Activated effector memory CD4-positive, alpha-beta T cell treated with Interleukin-2 at 50 U/mL for 16 hours (primary cell): ENCODE measurements around the gene GALNT6.

Experiments used
- DNase-seq: peaks from one replicate; pipeline ENCODE4 v3.0.0-alpha.2; 2020

Gene GALNT6

DNA sequence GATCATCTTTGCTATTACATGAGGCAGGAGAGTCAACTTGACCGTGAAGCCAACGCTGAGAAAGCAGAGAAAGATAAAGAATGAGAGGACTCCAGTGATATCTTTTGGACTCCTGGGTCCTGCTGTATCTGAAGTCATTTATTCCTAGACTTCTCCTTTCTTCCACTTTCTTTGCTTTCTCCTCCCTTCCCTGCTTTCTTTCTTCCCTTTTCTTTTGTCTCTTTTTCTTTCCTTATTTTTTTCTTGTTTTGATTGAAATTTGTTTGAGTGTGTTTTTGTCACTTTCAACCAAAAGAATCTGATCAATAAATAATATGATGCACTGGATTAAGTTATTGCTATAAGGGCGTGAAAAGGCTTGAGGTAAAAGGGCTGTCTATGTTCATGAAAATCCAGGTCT is 13.4 kb upstream of the GALNT6 start:
- no peak for DNase-seq

DNA sequence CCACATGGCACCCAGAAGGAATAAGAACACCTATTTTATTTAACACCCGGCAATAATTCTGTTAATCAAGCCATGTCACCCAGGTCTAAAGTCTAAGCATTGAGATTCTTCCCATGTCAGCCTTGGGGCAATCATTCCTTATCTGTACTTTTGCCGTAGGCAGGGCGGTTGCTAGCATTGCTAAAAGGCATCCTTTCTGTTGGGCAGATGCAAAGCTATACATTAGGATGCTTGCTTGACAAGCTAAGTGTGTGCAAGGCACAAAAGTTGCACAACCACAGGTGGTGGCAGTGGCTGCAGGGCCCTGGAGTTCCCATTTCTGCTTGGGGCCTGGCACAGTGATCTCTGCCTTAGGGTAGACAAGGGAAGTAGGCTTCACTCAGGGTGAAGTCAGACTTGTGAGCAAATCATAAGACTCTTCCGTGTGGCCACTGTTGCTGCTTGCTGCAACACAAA is 12.5 kb upstream of the GALNT6 start:
- DNase-seq = no peak

DNA sequence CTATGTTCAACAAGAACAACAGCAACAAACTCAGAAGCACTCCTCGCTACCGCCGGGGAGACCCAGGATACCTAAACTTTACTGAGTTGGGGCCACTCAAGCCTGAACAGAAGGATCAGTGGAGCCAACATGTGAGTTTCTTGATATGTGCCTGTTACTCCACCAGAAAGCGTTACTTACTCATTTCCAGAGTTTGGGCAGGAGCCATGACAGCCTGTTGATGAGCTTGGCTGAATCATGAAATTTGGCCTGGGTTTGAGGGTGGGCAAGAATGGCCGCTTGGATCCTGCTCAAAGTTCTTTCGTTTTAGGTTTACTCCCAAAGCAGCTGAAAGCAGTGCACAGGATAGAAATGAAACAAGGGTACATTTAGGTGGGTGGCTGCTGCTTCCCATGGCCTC is 12.0 kb upstream of the GALNT6 start:
- no peak for DNase-seq

- no peak for DNase-seq
These were observed 10.7 kb upstream of the GALNT6 start for GRCh38 chr12:51401900-51402299.

DNA sequence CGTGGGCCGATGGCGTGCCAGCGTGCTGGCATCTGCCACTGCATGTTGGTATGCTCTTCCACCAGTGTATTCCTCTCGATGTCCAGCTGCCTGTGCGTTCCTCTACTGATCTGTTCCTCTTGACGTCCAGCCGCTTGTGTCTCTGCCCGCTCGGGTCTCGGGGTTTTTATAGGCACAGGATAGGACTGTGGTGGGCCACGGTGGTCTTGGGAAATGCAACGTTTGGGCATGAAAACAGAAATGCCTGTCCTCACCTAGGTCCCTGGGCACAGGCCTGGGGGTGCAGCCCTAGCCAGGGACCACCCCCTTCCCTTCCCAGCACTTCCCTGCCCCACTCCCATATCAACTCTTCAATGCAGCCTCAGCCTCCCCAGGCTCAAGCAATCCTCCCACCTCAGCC is 10.3 kb upstream of the GALNT6 start:
- no peak for DNase-seq

DNA sequence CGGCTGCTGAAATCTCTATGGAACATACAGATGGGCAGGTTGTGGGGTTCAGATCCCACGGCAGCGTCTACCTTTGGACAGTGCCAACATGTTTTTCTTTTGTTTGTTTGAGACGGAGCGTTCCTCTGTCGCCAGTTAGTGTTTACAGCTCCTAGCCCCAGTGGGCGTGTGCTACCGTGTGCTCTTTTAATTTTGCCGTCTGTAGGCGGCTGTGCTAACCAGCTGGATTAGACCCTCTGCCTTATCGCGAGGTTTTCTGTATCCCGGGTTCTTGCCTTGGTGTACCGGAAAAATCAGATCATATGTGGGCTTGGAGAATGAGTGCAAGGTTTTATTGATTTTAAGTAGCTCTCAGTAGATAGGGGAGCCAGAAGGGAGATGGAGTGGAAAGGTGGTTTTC is 9.8 kb upstream of the GALNT6 start:
- DNase-seq = no peak

DNA sequence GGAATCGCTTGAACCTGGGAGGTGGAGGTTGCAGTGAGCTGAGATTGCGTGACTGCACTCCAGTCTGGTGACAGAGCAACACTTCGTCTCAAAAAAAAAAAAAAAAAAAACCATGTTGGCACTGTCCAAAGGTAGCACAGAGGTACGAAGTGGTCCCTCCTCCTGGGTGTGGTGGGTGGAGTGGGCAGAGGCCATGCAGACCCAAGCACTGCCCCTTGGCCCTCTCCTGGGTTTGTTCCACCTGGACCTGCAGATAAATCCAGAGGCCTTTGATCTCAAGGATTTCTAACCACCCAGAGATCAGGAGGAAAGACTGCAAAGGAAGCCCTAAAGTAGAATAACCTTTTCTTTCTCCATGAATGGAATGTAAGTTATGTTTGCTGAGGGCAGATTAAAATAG is 8.7 kb upstream of the GALNT6 start:
- DNase-seq = no peak

GRCh38 chr12:51397670-51398069 is 6.5 kb upstream of the GALNT6 start:
- DNase-seq = no peak

- no peak for DNase-seq
These were observed 4.4 kb upstream of the GALNT6 start for GRCh38 chr12:51395283-51396230.

- DNase-seq = peak; percentile 44
These were observed 2.7 kb upstream of the GALNT6 start for GRCh38 chr12:51393676-51394545.

DNA sequence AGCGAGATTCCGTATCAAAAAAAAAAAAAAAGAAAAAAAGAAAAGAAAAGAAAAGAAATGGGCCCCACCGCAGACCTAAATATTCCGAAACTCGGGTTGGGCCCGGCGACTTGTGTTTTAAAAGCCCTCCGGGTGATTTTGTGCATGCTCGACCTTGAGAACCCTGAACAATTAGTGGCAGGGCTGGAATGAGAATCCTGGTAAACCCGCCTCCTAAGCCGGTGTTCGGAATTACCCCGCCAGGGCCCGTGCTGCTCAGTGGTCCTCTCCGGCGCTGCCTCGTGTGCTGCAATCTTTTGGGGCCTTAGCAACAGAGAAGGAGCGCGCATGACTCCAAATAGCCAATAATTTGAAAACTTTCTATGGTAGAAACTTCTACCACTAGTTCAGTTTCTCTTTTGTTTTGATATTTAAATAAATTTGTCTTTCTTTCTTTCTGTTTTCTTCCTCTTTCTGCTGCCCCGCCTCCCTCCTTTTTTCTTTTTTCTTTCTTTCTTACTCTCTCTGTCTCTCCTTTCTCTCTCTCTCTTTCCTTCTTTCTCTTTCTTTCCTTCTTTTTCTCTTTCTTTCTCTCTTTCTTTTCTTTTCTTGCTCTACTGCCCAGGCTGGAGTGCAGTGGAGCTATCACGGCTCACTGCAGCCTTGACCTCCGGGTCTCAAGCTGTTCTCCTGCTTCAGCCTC is 1.5 kb upstream of the GALNT6 start:
- DNase-seq = no peak

- no peak for DNase-seq
These were observed 319 bp downstream of the GALNT6 start for GRCh38 chr12:51390891-51391282.

GRCh38 chr12:51390457-51390856 is 749 bp downstream of the GALNT6 start:
- no peak for DNase-seq

GRCh38 chr12:51389302-51389999 is 1.8 kb downstream of the GALNT6 start:
- DNase-seq = no peak

- DNase-seq = no peak
These were observed 2.4 kb downstream of the GALNT6 start for GRCh38 chr12:51388846-51389245.

DNA sequence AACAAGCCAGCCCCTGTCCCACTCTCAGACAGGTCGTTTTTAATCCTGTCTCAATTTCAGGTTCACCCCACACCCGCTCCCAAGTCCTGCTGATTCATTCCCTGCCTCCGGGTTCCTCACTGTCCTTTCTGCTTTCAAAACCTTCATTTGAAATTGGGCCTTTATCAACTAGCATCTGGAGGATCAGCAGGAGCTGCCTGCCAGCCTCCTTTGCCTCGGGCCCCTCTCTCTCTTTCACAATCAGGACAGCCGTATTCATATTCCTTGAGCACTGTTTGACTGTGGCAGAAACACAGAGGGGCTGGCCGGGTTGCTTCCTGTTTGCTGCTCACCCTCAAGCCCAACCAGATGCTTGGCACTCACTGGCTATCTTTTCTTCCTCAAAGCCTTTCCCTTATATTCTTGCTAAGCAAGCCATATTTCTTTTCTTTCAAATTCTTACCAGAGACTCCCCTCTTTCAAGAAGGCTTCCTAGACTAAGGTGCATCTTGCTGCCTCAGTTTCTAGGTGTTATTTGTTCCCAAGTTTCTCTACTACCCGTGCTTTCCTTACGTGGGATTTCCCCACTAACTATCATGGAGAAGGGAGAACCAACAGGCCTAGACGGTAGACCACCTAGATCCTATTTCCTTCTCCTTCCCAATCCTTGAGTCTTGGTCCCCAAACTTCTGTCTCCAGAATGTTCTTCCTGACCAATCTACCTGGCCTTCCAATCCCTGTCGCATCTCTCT is 3.0 kb downstream of the GALNT6 start:
- DNase-seq = no peak

DNA sequence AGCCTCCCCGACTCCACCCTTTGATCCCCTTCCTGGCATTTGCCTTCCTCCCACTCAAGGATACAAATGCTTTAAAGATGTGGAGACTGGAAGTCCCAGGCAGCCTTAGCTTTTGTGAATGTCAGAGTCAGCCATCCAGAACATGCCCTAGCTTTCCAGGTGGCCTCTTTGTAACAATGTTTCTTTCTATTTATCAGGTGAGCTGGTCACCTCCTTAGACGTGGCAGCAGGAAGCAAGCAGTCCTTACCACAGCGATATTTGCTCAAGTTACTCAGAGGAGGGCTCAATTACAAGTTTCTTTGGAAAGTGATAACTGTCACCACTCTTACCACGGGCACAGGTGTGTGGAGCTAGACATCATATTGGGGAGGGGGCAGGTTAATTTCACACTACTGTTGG is 4.9 kb downstream of the GALNT6 start:
- no peak for DNase-seq

DNA sequence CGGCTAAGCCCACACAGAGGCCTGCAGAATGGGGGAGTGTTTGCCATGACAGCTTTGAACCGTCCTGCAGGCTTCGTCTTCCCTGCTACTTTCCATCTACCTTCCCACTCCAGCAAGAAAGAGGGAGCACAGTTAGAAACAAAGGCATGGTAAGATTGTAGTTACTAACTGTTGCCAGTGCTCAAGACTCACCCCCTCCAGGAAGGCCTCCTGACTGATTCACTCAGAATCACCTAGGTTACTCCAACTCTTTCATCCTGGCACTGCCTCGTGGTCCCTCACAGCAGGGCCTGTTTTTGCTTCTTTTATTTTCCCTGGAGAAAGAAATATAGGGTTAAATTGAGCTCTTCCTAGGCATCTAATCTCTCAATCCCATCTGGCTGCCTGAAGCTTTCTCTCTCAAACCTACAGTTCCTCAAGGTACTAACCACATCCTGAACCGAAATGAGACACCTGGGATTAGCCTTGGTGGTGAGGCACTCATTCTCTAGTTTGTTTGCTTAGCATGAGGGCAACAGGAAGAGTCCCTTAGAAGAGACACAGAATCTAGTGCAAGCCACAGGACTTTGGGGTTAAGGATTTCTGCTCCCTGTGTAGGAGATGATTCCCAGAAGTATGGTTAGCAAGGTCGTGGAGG is 7.8 kb downstream of the GALNT6 start:
- DNase-seq = no peak

DNA sequence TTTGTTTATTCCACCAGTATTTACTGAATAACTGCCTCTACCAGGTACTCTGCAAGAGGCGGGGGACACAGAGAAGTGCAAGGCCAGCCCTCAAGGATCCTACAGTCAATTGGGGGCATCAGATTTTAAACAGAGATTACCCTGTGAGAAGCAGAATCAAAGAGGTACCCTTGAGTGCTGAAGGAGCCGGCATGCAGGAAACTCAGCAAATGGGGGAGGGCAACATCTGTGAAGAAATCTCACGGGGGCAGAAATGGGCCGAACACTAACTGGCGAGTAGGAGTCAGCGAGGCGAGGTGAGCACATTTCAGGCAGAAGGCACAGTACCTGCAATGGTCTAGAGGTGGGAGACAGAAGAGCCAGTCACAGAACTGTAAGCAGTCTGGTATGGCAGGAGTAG is 9.0 kb downstream of the GALNT6 start:
- DNase-seq = no peak

DNA sequence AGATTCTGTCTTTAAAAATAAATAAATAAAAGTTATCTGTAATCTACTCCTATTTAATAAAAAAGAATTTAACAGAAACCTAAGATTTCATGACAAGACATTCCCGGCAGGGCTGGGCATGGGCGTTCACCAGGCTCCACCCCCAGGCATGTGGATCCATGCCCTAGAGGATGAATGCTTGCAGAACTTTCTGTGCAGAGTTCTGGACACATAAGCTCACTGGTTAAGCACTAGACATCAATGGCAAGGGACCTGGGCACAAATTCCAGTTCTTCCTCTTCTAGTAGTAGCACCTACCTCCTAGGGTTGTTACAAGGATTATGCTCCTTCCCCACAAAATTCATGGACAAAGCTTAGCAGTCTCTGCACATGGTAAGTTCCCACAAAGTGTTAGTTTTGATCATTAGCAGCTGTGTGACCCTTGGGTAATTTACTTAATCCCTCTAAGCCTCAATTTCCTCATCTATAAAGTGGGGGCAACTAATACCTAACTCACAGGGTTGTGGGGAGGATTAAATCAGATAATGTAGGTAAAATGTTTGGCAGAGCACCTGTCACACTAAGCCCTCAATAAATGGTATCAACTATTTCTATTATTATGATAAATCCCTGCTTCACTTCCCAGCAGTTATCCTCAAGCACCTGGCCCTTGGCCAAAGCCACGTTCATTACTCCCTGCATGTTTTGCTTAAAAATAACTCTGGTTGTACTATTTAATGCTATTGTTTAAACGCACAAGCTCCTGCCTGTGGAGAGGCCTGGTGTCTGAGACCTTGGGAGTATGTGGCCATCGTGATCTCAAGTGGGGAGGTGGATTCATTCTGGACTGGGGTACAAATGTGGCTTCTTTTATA is 9.8 kb downstream of the GALNT6 start:
- no peak for DNase-seq
